ENCODE measurements around the gene B3GALT4.
"Not testable (repeated sequence)": the region's sequence is repeated elsewhere in the genome, so short reads cannot be mapped to it uniquely, and the experiment has no call there.

Gene B3GALT4

GRCh38 chr6:33277663-33278391 is 904 bp downstream of the B3GALT4 start:
- no peak for TF ChIP-seq CTCF (IDR thresholded peaks at IDR 0.05; ENCODE audit: insufficient read depth, low read depth, low read length, missing control alignments)
- peak; percentile 74 for DNase-seq (ENCODE audit: low read depth)
- H3K4me3 ChIP-seq (ENCODE audit: low read depth, low read length), result peak overlapping the region; percentile 90

GRCh38 chr6:33278392-33278741 is 1.4 kb downstream of the B3GALT4 start:
- TF ChIP-seq CTCF (IDR thresholded peaks at IDR 0.05; ENCODE audit: insufficient read depth, low read depth, low read length, missing control alignments), result no peak
- H3K4me3 ChIP-seq (ENCODE audit: low read depth, low read length), result peak overlapping the region; percentile 90
- DNase-seq (ENCODE audit: low read depth), result no peak

GRCh38 chr6:33278810-33279209 is 1.9 kb downstream of the B3GALT4 start:
- H3K4me3 ChIP-seq (ENCODE audit: low read depth, low read length), result no peak overlapping the region
- no peak for DNase-seq (ENCODE audit: low read depth)
- no peak for TF ChIP-seq CTCF (IDR thresholded peaks at IDR 0.05; ENCODE audit: insufficient read depth, low read depth, low read length, missing control alignments)

- TF ChIP-seq CTCF (IDR thresholded peaks at IDR 0.05; ENCODE audit: insufficient read depth, low read depth, low read length, missing control alignments), result no peak
- H3K4me3 ChIP-seq (ENCODE audit: low read depth, low read length), result no peak overlapping the region
- DNase-seq (ENCODE audit: low read depth), result no peak
Measured at GRCh38 chr6:33279257-33279695, 2.4 kb downstream of the B3GALT4 start.

GRCh38 chr6:33279971-33280511 is 3.1 kb downstream of the B3GALT4 start:
- TF ChIP-seq CTCF (IDR thresholded peaks at IDR 0.05; ENCODE audit: insufficient read depth, low read depth, low read length, missing control alignments), result peak; percentile 35
- peak; percentile 45 for DNase-seq (ENCODE audit: low read depth)
- no peak overlapping the region for H3K4me3 ChIP-seq (ENCODE audit: low read depth, low read length)

GRCh38 chr6:33280539-33280938 is 3.6 kb downstream of the B3GALT4 start:
- DNase-seq (ENCODE audit: low read depth), result no peak
- no peak for TF ChIP-seq CTCF (IDR thresholded peaks at IDR 0.05; ENCODE audit: insufficient read depth, low read depth, low read length, missing control alignments)

GRCh38 chr6:33285214-33285613 is 8.3 kb downstream of the B3GALT4 start:
- DNase-seq (ENCODE audit: low read depth); H3K4me3 ChIP-seq (ENCODE audit: low read depth, low read length): not testable (repeated sequence)

More at GRCh38 chr6:33280539-33280938, 3.6 kb downstream of the B3GALT4 start:
- no peak overlapping the region for H3K4me3 ChIP-seq (ENCODE audit: low read depth, low read length)

Data from GM12865 (cell line).